A673 (cell line): ENCODE results near the gene PABPN1L. TPM values are rescaled to one million over a fixed set of nuclear protein-coding genes. Genes with fewer than 3 reads are reported as not detected.

Experiments used
- BruUV-seq: library from RNA; stranded (reverse); fragments of 400-500 nt; replicated peaks from 2 replicates; lab custom pipeline; 2021; lab: Mats Ljungman, UMichigan
- CTCF ChIA-PET: fragments of 300-600 bp; sonication (Branson Sonifier 250); formaldehyde crosslinking; loops from one replicate; lab custom pipeline; 2022; ENCODE audit warnings: antibody characterized with exemption; lab: Charles Lee
- POLR2A ChIA-PET: fragments of 300-600 bp; sonication (Branson Sonifier 250); formaldehyde crosslinking; loops from one replicate; lab custom pipeline; 2022; ENCODE audit warnings: antibody characterized with exemption; ENCODE audit not compliant: low non-redundant PET; lab: Charles Lee
- DNase-seq: peaks from one replicate; pipeline ENCODE4 v3.0.0-alpha.2; 2015; ENCODE audit warnings: low spot score
- H3K27ac ChIP-seq: fragments of 200-600 bp; sonication (generic); 2 replicates; pipeline ENCODE4 v1.5.1; 2016; ENCODE audit warnings: mixed run types, low read depth, mild to moderate bottlenecking, mixed read lengths, antibody characterized with exemption, low read length; ENCODE audit not compliant: poor library complexity, severe bottlenecking
- H3K27me3 ChIP-seq: fragments of 200-600 bp; sonication (generic); replicated peaks from 2 replicates; pipeline ENCODE4 v1.6.1; 2017; ENCODE audit warnings: mixed run types, low read depth, mild to moderate bottlenecking, mixed read lengths, antibody characterized with exemption, low read length; ENCODE audit not compliant: insufficient read depth, poor library complexity
- H3K36me3 ChIP-seq: fragments of 200-600 bp; sonication (generic); 2 replicates; pipeline ENCODE4 v1.6.1; 2016; ENCODE audit warnings: mixed run types, mild to moderate bottlenecking, mixed read lengths, antibody characterized with exemption, low read length; ENCODE audit not compliant: insufficient read depth, poor library complexity, severe bottlenecking
- H3K4me1 ChIP-seq: fragments of 200-600 bp; sonication (generic); 2 replicates; pipeline ENCODE4 v1.6.1; 2017; ENCODE audit warnings: mixed run types, mild to moderate bottlenecking, mixed read lengths, antibody characterized with exemption, low read length; ENCODE audit not compliant: insufficient read depth, poor library complexity, severe bottlenecking
- H3K4me3 ChIP-seq: fragments of 200-600 bp; sonication (generic); 2 replicates; pipeline ENCODE4 v1.5.1; 2016; ENCODE audit warnings: low read depth, mixed run types, mild to moderate bottlenecking, mixed read lengths, low read length; ENCODE audit not compliant: poor library complexity, severe bottlenecking
- H3K9me3 ChIP-seq: fragments of 200-600 bp; sonication (generic); 2 replicates; pipeline ENCODE4 v1.6.1; 2016; ENCODE audit warnings: mixed run types, low read depth, mild to moderate bottlenecking, mixed read lengths, antibody characterized with exemption, low read length; ENCODE audit not compliant: poor library complexity, severe bottlenecking
- EZH2 ChIP-seq: fragments of 200-600 bp; sonication (generic); IDR thresholded peaks from 2 replicates; pipeline ENCODE4 v1.6.1; 2017; ENCODE audit warnings: borderline replicate concordance, low read depth, mild to moderate bottlenecking, mixed read lengths, antibody characterized with exemption, low read length; ENCODE audit not compliant: poor library complexity, severe bottlenecking
- intact Hi-C: fragments of 100-400 bp; cut with micrococcal nuclease; formaldehyde crosslinking; loops from one replicate; pipeline ENCODE4 v1.10.0; 2022; ENCODE audit not compliant: unreplicated experiment
- total RNA-seq: library from RNA; stranded (reverse); gene quantifications from 2 replicates; pipeline ENCODE4 v1.2.3, GENCODE V29; 2021
- TF ChIP-seq, protein P1 (sequence below): fragments of 300-800, 200-600 bp; sonication (generic); conservative IDR thresholded peaks from 2 replicates; pipeline ENCODE4 v1.5.1; 2017; ENCODE audit warnings: low read depth, mild to moderate bottlenecking, antibody characterized with exemption, low read length, moderate library complexity, mixed read lengths

PABPN1L gene
- total RNA-seq, 1 experiment from 2014 or later: not detected

DNA sequence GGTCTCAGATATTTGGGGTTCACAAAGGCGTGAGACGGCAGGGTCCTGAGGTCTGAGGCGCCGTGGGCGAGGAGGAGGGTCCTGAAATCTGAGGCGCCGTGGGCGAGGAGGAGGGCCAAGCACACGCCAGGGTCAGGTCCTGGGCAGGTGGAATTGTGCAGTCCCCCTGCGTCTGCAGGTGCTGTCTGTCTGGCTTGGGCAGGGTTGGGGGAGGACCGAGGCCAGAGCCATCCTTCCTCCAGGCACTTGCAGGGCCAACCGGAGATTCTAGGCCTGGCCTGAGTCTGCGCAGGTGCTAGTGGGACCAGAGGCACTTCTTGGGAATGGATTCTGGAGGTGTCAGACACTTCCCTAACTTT is 52.3 kb downstream of the PABPN1L start:
- H3K27me3 ChIP-seq: no peaks in the 10 kb centered on the region
- no peak for DNase-seq
- no TSS peak for BruUV-seq
- intact Hi-C loops: loop anchor here (5.0 kb wide), 1 partner anchor 358 kb away; the partner anchor contains the start of gene CDH15
- H3K27ac ChIP-seq: no peak overlapping the region
- H3K36me3 ChIP-seq: peaks cover 12% of the 10 kb centered on the region
- peaks cover 7% of the 10 kb centered on the region for H3K4me1 ChIP-seq
- TF ChIP-seq, protein P1, sequence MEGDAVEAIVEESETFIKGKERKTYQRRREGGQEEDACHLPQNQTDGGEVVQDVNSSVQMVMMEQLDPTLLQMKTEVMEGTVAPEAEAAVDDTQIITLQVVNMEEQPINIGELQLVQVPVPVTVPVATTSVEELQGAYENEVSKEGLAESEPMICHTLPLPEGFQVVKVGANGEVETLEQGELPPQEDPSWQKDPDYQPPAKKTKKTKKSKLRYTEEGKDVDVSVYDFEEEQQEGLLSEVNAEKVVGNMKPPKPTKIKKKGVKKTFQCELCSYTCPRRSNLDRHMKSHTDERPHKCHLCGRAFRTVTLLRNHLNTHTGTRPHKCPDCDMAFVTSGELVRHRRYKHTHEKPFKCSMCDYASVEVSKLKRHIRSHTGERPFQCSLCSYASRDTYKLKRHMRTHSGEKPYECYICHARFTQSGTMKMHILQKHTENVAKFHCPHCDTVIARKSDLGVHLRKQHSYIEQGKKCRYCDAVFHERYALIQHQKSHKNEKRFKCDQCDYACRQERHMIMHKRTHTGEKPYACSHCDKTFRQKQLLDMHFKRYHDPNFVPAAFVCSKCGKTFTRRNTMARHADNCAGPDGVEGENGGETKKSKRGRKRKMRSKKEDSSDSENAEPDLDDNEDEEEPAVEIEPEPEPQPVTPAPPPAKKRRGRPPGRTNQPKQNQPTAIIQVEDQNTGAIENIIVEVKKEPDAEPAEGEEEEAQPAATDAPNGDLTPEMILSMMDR: no peak
- TF ChIP-seq EZH2: no peak
- ChIA-PET CTCF (interaction anchor here (0.5 to 1.0 kb wide), 2 partner anchors 139 to 353 kb away, joined by 3 to 8 read pairs; no protein-coding TSS in a partner anchor), POLR2A (no interaction called here)
- H3K9me3 ChIP-seq: no peaks in the 10 kb centered on the region
- H3K4me3 ChIP-seq: no peak overlapping the region

Other genes with a start within 250 kb of the PABPN1L start
- gene IL17C, start 228.1 kb downstream of the PABPN1L start, total RNA-seq: 0.28 TPM in 1 of 2 replicates, not detected in the other
- 44.7 and 53.6 TPM in 2 replicates for gene CYBA, start 215.6 kb downstream of the PABPN1L start, total RNA-seq
- 127 and 131 TPM in 2 replicates for gene MVD, start 203.6 kb downstream of the PABPN1L start, total RNA-seq
- not detected in 2 replicates for gene SNAI3, start 180.2 kb downstream of the PABPN1L start, total RNA-seq
- gene RNF166, start 160.3 kb downstream of the PABPN1L start, total RNA-seq: 32.3 and 36.3 TPM in 2 replicates
- gene CTU2, start 160.2 kb downstream of the PABPN1L start, total RNA-seq: 45.0 and 47.5 TPM in 2 replicates
- gene PIEZO1, start 81.4 kb downstream of the PABPN1L start, total RNA-seq: 174 and 182 TPM in 2 replicates
- 103 TPM in 2 replicates for gene CDT1, start 62.9 kb downstream of the PABPN1L start, total RNA-seq
- 129 and 134 TPM in 2 replicates for gene APRT, start 54.7 kb downstream of the PABPN1L start, total RNA-seq
- 54.8 and 60.6 TPM in 2 replicates for gene GALNS, start 9.7 kb downstream of the PABPN1L start, total RNA-seq
- 89.9 and 98.6 TPM in 2 replicates for gene TRAPPC2L, start 9.5 kb downstream of the PABPN1L start, total RNA-seq
- 1.7 and 2.2 TPM in 2 replicates for gene CBFA2T3, start 110.5 kb upstream of the PABPN1L start, total RNA-seq
- 27.7 and 37.0 TPM in 2 replicates for gene ACSF3, start 227.2 kb upstream of the PABPN1L start, total RNA-seq